ENCODE results near the gene BRSK2.
"Not testable (repeated sequence)": the region's sequence is repeated elsewhere in the genome, so short reads cannot be mapped to it uniquely, and the experiment has no call there.

BRSK2 gene

DNA sequence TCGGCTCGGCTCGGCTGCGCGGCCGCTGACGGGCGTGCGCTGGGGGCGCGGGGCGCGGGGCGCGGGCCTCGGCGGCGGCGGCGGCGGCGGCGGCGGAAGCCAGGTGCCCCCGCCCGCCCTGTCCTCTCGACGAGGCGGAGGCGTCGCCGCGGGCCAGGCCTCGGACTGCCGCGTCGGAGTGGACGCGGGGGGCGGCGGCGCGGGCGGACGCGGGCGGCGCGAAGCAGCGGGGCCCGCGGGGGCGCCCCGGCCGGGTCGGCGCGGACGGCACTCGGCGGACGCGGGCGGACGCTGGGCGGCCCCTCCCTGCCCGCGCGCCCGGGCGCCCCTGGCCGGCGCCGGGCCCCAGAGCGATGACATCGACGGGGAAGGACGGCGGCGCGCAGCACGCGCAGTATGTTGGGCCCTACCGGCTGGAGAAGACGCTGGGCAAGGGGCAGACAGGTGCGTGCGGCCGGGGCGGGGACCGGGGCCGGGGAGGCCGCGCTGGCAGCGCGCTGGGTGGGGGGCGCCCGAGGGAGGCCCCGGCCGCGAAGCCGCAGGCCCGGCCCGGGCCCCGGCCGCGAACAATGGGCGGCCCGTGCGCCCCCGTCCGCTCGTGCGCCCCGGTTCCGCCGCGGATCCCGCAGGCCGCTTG is at the start of gene BRSK2:
Gene BRSK2, plus strand, starts transcription at position 3 of the 637 bp plus-strand sequence. Its CDS starts 351 bp downstream, at position 354.
- in situ Hi-C loops (cut with MboI; ENCODE audit: low sequenced_read_pairs), result no loop called here

GRCh38 chr11:1340111-1340510 is 49.6 kb upstream of the BRSK2 start:
- in situ Hi-C loops (cut with MboI; ENCODE audit: low sequenced_read_pairs), result no loop called here

GRCh38 chr11:1341226-1341625 is 48.5 kb upstream of the BRSK2 start:
- in situ Hi-C loops (cut with MboI; ENCODE audit: low sequenced_read_pairs), result not testable (repeated sequence)

- in situ Hi-C loops (cut with MboI; ENCODE audit: low sequenced_read_pairs), result no loop called here
Measured at GRCh38 chr11:1341928-1342524, 47.7 kb upstream of the BRSK2 start.

DNA sequence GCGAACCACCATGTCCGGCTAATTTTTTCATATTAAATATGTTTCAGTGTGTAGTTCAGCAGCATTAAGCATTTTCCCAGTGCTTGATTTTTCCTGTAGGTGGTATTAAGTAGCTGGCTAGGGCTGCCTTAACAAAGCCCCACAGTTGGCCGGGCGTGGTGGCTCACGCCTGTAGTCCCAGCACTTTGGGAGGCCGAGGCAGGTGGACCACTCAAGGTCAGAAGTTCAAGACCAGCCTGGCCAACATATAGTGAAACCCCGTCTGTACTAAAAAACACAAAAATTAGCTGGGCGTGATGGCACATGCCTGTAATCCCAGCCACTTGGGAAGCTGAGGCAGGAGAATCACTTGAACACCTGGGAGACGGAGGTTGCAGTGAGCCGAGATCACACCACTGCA is 46.8 kb upstream of the BRSK2 start:
- in situ Hi-C loops (cut with MboI; ENCODE audit: low sequenced_read_pairs), result no loop called here

- in situ Hi-C loops (cut with MboI; ENCODE audit: low sequenced_read_pairs), result no loop called here
Measured at GRCh38 chr11:1343391-1344055, 46.2 kb upstream of the BRSK2 start.

GRCh38 chr11:1344056-1344635 is 45.6 kb upstream of the BRSK2 start:
- in situ Hi-C loops (cut with MboI; ENCODE audit: low sequenced_read_pairs), result no loop called here

- in situ Hi-C loops (cut with MboI; ENCODE audit: low sequenced_read_pairs), result no loop called here
Measured at GRCh38 chr11:1345737-1346513, 43.8 kb upstream of the BRSK2 start.

DNA sequence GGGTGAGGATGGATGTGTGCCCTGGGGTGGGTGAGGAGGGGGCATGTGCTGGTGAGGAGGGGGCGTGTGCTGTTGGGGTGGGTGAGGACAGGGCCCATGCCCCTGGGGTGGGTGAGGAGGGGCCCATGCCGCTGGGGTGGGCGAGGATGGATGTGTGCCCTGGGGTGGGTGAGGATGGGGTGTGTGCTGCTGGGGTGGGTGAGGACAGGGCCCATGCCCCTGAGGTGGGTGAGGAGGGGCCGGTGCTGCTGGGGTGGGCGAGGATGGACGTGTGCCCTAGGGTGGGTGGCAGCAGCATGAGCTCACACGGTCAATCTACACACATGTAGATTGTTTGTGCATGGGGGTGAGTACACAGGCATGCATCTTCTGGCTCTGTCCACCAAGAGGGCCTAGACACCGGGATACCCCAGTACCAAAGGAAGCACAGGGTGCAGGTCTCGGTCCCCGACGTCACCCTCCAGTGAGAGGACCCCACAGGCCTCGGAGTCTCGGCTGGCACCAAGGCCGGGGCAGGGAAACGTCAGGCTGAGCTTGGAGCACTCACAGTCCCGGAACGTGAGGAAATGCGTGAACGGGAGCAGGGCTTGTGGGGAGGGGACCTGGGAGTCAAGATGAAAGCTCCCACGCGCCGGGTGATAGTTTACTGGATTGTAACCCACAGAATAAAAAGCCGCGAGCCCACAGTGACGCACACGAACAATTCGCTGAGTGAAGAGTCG is 42.9 kb upstream of the BRSK2 start:
- in situ Hi-C loops (cut with MboI; ENCODE audit: low sequenced_read_pairs), result no loop called here

DNA sequence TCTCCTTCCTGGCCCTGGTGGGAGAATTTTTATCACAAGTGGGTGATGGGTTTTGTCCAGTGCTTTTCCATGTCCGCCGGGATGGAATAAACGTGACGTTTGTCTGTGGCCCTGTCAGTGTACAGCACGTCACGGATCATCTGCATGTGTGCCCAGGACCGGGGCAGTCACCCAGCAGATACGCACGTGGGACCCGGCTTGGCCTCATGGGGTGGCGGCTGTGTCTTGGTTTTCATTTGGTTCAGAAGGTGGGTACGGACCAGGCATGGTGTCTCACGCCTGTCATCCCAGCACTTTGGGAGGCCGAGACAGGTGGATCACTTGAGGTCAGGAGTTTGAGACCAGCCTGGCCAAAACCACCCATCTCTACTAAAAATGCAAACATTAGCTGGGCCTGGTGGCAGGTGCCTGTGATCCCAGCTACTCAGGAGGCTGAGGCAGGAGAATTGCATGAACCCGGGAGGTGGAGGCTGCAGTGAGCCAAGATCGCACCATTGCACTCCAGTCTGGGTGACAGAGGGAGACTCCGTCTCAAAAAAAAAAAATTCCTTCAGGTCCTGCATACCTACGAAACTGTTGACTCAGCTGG is 42.2 kb upstream of the BRSK2 start:
- in situ Hi-C loops (cut with MboI; ENCODE audit: low sequenced_read_pairs), result not testable (repeated sequence)

- in situ Hi-C loops (cut with MboI; ENCODE audit: low sequenced_read_pairs), result no loop called here
Measured at GRCh38 chr11:1348146-1348795, 41.5 kb upstream of the BRSK2 start.

DNA sequence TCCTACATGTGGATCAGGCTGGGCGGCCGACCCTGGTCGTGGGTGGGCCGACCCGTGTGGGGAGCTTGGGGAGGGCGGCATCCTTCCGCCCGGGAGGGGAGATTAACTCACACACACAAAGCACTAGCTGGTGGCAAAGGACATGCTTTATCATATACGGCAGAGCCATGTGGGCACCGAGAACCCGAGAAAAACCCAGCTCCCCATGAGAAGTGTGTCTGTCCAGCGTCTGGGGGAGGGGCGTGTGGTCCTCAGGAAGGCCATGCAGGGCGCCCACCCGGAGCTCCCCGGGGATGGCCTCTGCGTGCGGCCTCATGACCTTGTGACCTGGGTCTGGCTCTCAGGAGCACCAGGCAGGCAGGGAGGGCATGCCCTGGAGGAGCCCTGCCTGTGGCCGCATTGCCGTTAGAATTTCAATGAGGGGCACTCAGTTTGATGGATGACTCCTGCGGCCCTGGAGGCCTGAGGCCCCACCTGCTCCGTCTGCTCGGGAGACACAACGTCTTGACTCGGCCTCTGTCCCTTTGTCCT is 40.9 kb upstream of the BRSK2 start:
- in situ Hi-C loops (cut with MboI; ENCODE audit: low sequenced_read_pairs), result no loop called here

GRCh38 chr11:1349327-1350041 is 40.2 kb upstream of the BRSK2 start:
- in situ Hi-C loops (cut with MboI; ENCODE audit: low sequenced_read_pairs), result no loop called here

GRCh38 chr11:1350086-1350725 is 39.5 kb upstream of the BRSK2 start:
- in situ Hi-C loops (cut with MboI; ENCODE audit: low sequenced_read_pairs), result no loop called here

- in situ Hi-C loops (cut with MboI; ENCODE audit: low sequenced_read_pairs), result no loop called here
Measured at GRCh38 chr11:1351278-1351937, 38.3 kb upstream of the BRSK2 start.

GRCh38 chr11:1352696-1353382 is 36.9 kb upstream of the BRSK2 start:
- in situ Hi-C loops (cut with MboI; ENCODE audit: low sequenced_read_pairs), result no loop called here

Data from hTERT RPE-1 (cell line).